WI38 (cell line): ENCODE measurements around the gene PTGES2.

Experiments
- H3K4me3 ChIP-seq: 2 replicates; pipeline ENCODE4 v1.5.1; 2011; ENCODE audit warnings: low read depth, mild to moderate bottlenecking, control low read depth, low read length
- TF ChIP-seq, protein P1 (sequence below): IDR thresholded peaks from 2 replicates; pipeline ENCODE4 v1.5.1; 2012; ENCODE audit warnings: low read depth, mild to moderate bottlenecking, control low read depth, low read length

The PTGES2 gene

DNA sequence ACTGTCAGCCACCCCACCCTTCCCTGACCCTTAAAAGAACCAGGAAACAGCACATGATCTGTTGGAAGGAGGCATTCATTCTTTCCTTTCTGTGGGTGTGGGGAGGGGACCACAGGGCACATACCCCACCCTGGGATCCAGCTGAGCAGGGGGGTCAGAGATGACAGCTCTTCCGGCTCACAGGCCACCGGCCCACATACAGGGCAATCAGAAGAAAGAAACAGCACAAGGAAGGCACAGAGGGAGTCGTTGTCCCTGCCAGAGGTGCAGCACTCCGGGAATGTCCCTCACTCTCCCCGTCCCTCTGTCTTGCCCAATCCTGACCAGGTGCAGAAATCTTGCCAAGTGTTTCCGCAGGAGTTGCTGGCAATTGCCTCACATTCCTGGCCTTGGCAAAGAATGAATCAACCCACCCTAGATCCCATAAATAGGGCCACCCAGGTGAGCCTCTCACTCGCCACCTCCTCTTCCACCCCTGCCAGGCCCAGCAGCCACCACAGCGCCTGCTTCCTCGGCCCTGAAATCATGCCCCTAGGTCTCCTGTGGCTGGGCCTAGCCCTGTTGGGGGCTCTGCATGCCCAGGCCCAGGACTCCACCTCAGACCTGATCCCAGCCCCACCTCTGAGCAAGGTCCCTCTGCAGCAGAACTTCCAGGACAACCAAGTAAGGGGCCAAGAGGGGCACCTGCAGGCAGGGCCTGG, 21.6 kb upstream of the PTGES2 start, which contains the start of gene LCN2:
LCN2 (plus strand) TSS at position 453 of the 701 bp plus-strand sequence; CDS start at position 526, 73 bp downstream.
- TF ChIP-seq, protein P1, sequence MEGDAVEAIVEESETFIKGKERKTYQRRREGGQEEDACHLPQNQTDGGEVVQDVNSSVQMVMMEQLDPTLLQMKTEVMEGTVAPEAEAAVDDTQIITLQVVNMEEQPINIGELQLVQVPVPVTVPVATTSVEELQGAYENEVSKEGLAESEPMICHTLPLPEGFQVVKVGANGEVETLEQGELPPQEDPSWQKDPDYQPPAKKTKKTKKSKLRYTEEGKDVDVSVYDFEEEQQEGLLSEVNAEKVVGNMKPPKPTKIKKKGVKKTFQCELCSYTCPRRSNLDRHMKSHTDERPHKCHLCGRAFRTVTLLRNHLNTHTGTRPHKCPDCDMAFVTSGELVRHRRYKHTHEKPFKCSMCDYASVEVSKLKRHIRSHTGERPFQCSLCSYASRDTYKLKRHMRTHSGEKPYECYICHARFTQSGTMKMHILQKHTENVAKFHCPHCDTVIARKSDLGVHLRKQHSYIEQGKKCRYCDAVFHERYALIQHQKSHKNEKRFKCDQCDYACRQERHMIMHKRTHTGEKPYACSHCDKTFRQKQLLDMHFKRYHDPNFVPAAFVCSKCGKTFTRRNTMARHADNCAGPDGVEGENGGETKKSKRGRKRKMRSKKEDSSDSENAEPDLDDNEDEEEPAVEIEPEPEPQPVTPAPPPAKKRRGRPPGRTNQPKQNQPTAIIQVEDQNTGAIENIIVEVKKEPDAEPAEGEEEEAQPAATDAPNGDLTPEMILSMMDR, result no peak
- no peak within 1 kb of the TSS for H3K4me3 ChIP-seq

DNA sequence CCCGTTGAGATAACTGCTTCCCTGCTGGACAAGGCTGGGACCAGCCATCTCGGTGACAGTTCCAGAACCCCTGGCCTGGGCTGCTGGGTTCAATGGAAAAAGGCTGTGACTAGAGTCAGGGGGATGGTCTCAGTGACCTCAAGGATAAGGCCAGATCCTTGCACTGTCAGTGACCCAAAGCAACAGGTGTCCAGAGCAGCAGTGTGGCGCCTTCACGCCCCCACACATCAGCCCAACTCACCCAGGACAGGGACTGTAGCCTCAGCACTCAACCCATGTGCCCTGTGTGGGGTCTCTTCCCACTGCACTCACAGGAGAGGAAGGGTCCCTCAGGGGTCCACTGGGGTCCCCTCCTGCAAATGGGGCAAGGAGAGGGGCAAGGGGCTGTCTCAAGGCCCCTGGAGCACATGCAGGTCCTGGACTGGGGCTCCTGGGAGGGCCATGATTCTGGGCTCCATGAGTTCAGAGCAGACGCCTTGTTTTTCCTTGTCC, 21.0 kb upstream of the PTGES2 start:
- TF ChIP-seq, protein P1, result no peak
- no peak overlapping the region for H3K4me3 ChIP-seq

DNA sequence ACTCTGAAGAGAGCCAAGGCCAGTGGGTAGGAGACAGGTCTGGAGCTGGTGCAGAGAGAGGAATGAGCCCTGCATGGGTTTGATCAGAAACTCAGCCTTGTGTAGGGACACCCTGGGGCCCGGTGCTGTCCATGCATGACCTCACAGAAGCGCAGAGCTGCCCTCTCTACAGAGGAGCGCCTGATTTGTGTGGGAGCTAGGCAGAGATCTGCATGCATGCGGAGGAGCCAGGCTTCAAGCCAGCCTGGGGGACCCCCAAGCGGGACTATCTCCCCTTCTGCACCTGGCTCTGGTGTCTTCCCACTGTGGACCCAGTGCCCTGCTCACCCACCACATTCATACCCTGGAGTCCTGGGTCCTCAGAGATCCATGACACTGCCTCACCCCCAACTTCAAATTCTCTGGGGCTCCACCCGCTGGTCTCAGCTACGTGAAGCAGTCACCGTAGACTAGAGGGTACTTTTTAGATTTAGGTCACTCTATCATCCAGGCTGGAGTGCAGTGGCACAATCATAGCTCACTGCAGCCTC, 19.1 kb upstream of the PTGES2 start:
- TF ChIP-seq, protein P1, result no peak
- no peak overlapping the region for H3K4me3 ChIP-seq

DNA sequence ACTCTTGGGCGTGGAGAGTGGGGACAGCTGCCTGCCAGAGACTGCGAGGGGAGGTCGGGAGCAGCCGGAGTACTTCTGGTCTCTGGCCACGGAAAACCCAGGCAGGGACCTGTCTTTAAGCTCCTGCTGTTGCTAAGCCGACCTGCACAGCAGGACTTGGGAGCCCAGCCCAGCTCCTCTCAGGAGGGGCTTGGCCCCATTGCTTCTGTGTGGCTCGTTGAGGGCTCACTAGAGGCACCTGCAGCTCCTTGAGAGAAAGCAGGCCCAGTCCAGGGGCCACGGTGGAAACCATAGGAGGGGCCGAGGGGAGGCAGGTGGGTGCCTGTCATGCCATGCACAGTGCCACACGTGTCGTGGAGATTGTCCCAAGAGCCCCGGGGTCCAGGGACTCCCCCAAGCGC, 18.4 kb upstream of the PTGES2 start:
- TF ChIP-seq, protein P1, result no peak
- H3K4me3 ChIP-seq, result no peak overlapping the region

DNA sequence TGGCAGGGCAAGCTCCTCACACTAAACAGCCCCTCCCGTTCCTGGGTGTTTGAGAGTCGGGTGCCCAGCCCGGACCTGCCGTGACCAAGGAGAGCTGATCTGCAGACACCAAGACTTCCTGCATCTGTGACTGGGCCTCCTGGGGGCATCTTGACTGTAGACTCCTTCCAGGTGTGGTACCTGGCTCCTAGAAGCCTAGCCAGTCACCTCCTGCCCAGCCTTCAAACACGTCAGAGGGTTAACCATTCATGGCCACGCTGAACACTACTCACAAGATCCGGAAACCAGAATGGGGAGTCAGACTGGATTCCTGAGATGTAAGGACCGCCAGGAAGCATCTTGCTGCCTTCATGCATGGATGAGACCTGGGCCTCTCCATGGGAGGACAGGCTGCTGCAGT, 18.0 kb upstream of the PTGES2 start:
- H3K4me3 ChIP-seq, result no peak overlapping the region
- TF ChIP-seq, protein P1, result no peak

DNA sequence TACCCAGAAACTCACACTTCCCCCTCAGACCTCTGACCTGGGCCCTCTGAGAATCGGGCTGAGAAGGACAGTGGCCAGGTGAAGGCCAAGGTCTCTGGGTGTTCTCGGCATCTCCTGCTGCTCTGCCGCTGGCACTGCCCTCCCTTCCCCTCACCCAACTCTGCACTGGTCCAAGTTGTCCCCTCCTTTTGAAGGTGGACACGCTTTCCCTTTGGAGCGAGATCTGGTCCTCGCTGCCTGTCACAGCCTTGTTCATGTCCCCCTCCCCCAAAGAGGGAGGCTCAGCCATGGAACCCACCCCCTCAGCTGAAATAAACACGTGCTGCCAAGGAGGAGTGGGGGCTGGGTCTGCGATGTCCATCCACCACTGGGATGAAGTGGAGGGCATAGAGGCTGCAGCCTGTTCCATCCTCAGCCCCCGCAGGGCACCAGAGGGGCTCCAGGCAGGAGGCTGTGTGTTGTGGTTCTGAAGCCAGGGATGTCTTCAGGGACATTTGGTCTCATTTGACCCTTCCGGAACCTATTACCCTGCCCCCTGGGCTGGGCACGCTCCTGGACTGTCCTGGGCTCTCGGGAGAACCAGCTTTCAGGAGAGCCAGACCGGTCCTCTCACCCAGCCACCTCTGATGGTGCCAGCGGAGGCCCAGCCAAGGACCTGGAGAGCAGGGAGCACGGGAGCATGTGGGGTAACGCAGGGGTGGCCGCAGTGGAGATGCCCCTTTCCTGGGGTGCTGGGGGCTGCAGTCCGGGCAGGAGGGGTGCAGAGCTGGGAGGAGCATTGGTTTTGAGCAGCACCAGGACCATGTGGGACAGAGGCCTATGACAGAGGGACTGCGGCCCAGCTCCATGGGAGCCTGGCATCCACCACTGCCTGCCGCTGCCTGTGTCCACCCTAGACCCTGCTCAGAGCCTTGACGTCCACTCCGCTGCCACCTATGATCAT, 17.0 kb upstream of the PTGES2 start:
- no peak overlapping the region for H3K4me3 ChIP-seq
- TF ChIP-seq, protein P1, result no peak
